IMR-90 (cell line): ENCODE data around the gene ACTBL2. TPM values are rescaled to one million over a fixed set of nuclear protein-coding genes. Genes with fewer than 3 reads are reported as not detected.

Experiments used
- ATAC-seq: fragments of 200-7000 bp; cut with Tn5 transposase; 2 replicates; pipeline ENCODE4 v1.9.1; 2020; ENCODE audit warnings: low read depth, mild to moderate bottlenecking, moderate library complexity
- BruUV-seq: library from RNA; stranded (reverse); fragments of 400-500 nt; replicated peaks from 2 replicates; lab custom pipeline; 2021; lab: Mats Ljungman, UMichigan
- CTCF ChIA-PET: fragments of 300-600 bp; formaldehyde crosslinking; extraction: SDS; loops from one replicate; lab custom pipeline; 2021; ENCODE audit warnings: antibody characterized with exemption; lab: Yijun Ruan, JAX
- POLR2A ChIA-PET: fragments of 300-600 bp; sonication (Branson Sonifier 250); formaldehyde crosslinking; loops from one replicate; lab custom pipeline; 2022; ENCODE audit warnings: antibody characterized with exemption; ENCODE audit not compliant: unreplicated experiment; lab: Charles Lee
- DNase-seq: peaks from one replicate; pipeline ENCODE4 v3.0.0; 2013
- H2AFZ ChIP-seq: replicated peaks from 2 replicates; pipeline ENCODE3; 2013; ENCODE audit warnings: low read length, mild to moderate bottlenecking; ENCODE audit not compliant: poor library complexity
- H2AK5ac ChIP-seq: 2 replicates; pipeline ENCODE4 v1.6.1; 2013; ENCODE audit warnings: low read depth, low read length, inconsistent platforms
- H2AK9ac ChIP-seq: replicated peaks from 2 replicates; pipeline ENCODE3; 2013; ENCODE audit warnings: mild to moderate bottlenecking, low read depth, low read length, moderate library complexity; ENCODE audit not compliant: poor library complexity
- H2BK120ac ChIP-seq: 2 replicates; pipeline ENCODE4 v1.6.1; 2013; ENCODE audit warnings: low read depth, low read length, inconsistent platforms
- H2BK15ac ChIP-seq: 3 replicates; pipeline ENCODE4 v1.6.1; 2013; ENCODE audit warnings: low read depth, low read length, inconsistent platforms
- H2BK20ac ChIP-seq: 2 replicates; pipeline ENCODE4 v1.6.1; 2013; ENCODE audit warnings: low read depth, mild to moderate bottlenecking, inconsistent platforms, low read length, moderate library complexity
- H2BK5ac ChIP-seq: 2 replicates; pipeline ENCODE4 v1.6.1; 2013; ENCODE audit warnings: mild to moderate bottlenecking, low read depth, low read length, inconsistent platforms; ENCODE audit not compliant: poor library complexity, severe bottlenecking
- H3K14ac ChIP-seq: replicated peaks from 2 replicates; pipeline ENCODE4 v1.6.1; 2013; ENCODE audit warnings: low read depth, low read length, inconsistent platforms
- H3K18ac ChIP-seq: 2 replicates; pipeline ENCODE4 v1.6.1; 2013; ENCODE audit warnings: low read depth, low read length, control low read depth
- H3K23ac ChIP-seq: 2 replicates; pipeline ENCODE4 v1.6.1; 2013; ENCODE audit warnings: low read depth, low read length, inconsistent platforms
- H3K27ac ChIP-seq: 2 replicates; pipeline ENCODE4 v1.5.1; 2013; ENCODE audit warnings: mild to moderate bottlenecking, control low read depth, low read length; ENCODE audit not compliant: insufficient read depth
- H3K27me3 ChIP-seq: 2 replicates; pipeline ENCODE4 v1.6.1; 2013; ENCODE audit warnings: low read length; ENCODE audit not compliant: control insufficient read depth, insufficient read depth
- H3K36me3 ChIP-seq: 2 replicates; pipeline ENCODE4 v1.6.1; 2013; ENCODE audit warnings: low read length, mixed read lengths; ENCODE audit not compliant: control insufficient read depth, insufficient read depth
- H3K4ac ChIP-seq: 2 replicates; pipeline ENCODE4 v1.6.1; 2013; ENCODE audit warnings: low read depth, low read length, inconsistent platforms
- H3K4me1 ChIP-seq: 2 replicates; pipeline ENCODE4 v1.6.1; 2013; ENCODE audit warnings: low read length, mixed read lengths; ENCODE audit not compliant: control insufficient read depth, insufficient read depth
- H3K4me2 ChIP-seq: 2 replicates; pipeline ENCODE4 v1.6.1; 2013; ENCODE audit warnings: low read depth, mild to moderate bottlenecking, control low read depth, low read length, moderate library complexity
- H3K4me3 ChIP-seq: 2 replicates; pipeline ENCODE4 v1.5.1; 2013; ENCODE audit warnings: low read depth, mild to moderate bottlenecking, control low read depth, low read length, moderate library complexity; ENCODE audit not compliant: insufficient read depth
- H3K56ac ChIP-seq: 2 replicates; pipeline ENCODE4 v1.6.1; 2013; ENCODE audit warnings: low read length, inconsistent platforms; ENCODE audit not compliant: insufficient read depth; ENCODE audit errors: extremely low read depth
- H3K79me1 ChIP-seq, 2 experiments: 2 replicates each; pipeline ENCODE4 v1.6.1; 2013; ENCODE audit warnings: low read length in 2 of 2, inconsistent platforms in 1 of 2, low read depth in 1 of 2
- H3K9ac ChIP-seq: 2 replicates; pipeline ENCODE4 v1.6.1; 2013; ENCODE audit warnings: low read depth, low read length, control low read depth
- H3K9me1 ChIP-seq: 2 replicates; pipeline ENCODE4 v1.6.1; 2013; ENCODE audit warnings: low read length, inconsistent platforms; ENCODE audit not compliant: insufficient read depth
- H3K9me3 ChIP-seq: 2 replicates; pipeline ENCODE4 v1.6.1; 2013; ENCODE audit warnings: low read length; ENCODE audit not compliant: control insufficient read depth, insufficient read depth
- H4K20me1 ChIP-seq: 2 replicates; pipeline ENCODE4 v1.6.1; 2013; ENCODE audit warnings: low read length, inconsistent platforms; ENCODE audit not compliant: insufficient read depth
- H4K5ac ChIP-seq: 2 replicates; pipeline ENCODE4 v1.6.1; 2013; ENCODE audit warnings: mild to moderate bottlenecking, low read depth, low read length, control low read depth
- H4K8ac ChIP-seq, 2 experiments: 2 replicates each; pipeline ENCODE4 v1.6.1; 2013; ENCODE audit warnings: low read depth in 2 of 2, low read length in 2 of 2, control low read depth in 1 of 2, inconsistent platforms in 1 of 2
- H4K91ac ChIP-seq: 2 replicates; pipeline ENCODE4 v1.6.1; 2013; ENCODE audit warnings: low read depth, low read length, inconsistent platforms; ENCODE audit not compliant: insufficient read depth
- CEBPB ChIP-seq: IDR thresholded peaks from 2 replicates; pipeline ENCODE4 v1.6.1; 2012; ENCODE audit warnings: low read depth, low read length, improper control_type of control experiment
- CHD1 ChIP-seq: IDR thresholded peaks from 2 replicates; pipeline ENCODE4 v1.6.1; 2012; ENCODE audit warnings: low read depth, low read length, improper control_type of control experiment
- CTCF ChIP-seq: conservative IDR thresholded peaks from 2 replicates; pipeline ENCODE4 v1.5.1; 2012; ENCODE audit warnings: mild to moderate bottlenecking, low read depth, low read length, improper control_type of control experiment
- ELK1 ChIP-seq: fragments of 150-350 bp; IDR thresholded peaks from 2 replicates; pipeline ENCODE4 v1.6.1; 2016; ENCODE audit warnings: low read depth, mild to moderate bottlenecking, low read length, moderate library complexity, borderline replicate concordance
- MAFK ChIP-seq: IDR thresholded peaks from 2 replicates; pipeline ENCODE4 v1.6.1; 2012; ENCODE audit warnings: low read depth, low read length, improper control_type of control experiment
- MAZ ChIP-seq: IDR thresholded peaks from 2 replicates; pipeline ENCODE4 v1.6.1; 2012; ENCODE audit warnings: low read depth, mild to moderate bottlenecking, low read length, improper control_type of control experiment, moderate library complexity, borderline replicate concordance
- MXI1 ChIP-seq: IDR thresholded peaks from 2 replicates; pipeline ENCODE4 v1.6.1; 2012; ENCODE audit warnings: low read depth, mild to moderate bottlenecking, low read length, moderate library complexity, borderline replicate concordance
- POLR2A ChIP-seq: IDR thresholded peaks from 2 replicates; pipeline ENCODE4 v1.6.1; 2012; ENCODE audit warnings: mild to moderate bottlenecking, low read depth, low read length
- RAD21 ChIP-seq: IDR thresholded peaks from 2 replicates; pipeline ENCODE4 v1.6.1; 2012; ENCODE audit warnings: low read length, improper control_type of control experiment
- RCOR1 ChIP-seq: IDR thresholded peaks from 2 replicates; pipeline ENCODE4 v1.6.1; 2012; ENCODE audit warnings: mild to moderate bottlenecking, low read length, improper control_type of control experiment; ENCODE audit not compliant: insufficient replicate concordance
- RFX5 ChIP-seq: IDR thresholded peaks from 2 replicates; pipeline ENCODE4 v1.8.0; 2012; ENCODE audit warnings: low read depth, mild to moderate bottlenecking, low read length, moderate library complexity
- SMC3 ChIP-seq: fragments of 150-350 bp; IDR thresholded peaks from 2 replicates; pipeline ENCODE4 v1.6.1; 2016; ENCODE audit warnings: low read depth, mild to moderate bottlenecking, antibody characterized with exemption, low read length, moderate library complexity
- USF2 ChIP-seq: fragments of 150-350 bp; IDR thresholded peaks from 2 replicates; pipeline ENCODE4 v1.6.1; 2017; ENCODE audit warnings: mild to moderate bottlenecking, antibody characterized with exemption, low read length, low read depth
- WGBS, 2 experiments: methylation state at CpG; one replicate each; pipeline versions ENCODE4 v1.1.5 to v1.1.7; 2013; ENCODE audit warnings: missing lambda C conversion rate in 2 of 2; ENCODE audit not compliant: insufficient read length in 1 of 2; ENCODE audit errors: extremely low coverage in 2 of 2; 5-methylcytosine and 5-hydroxymethylcytosine counted together
- dilution Hi-C: fragments of 300-500 bp; cut with HindIII; formaldehyde crosslinking; loops from one replicate; pipeline ENCODE4 v1.14.3; 2018; ENCODE audit warnings: low sequenced_read_pairs; ENCODE audit not compliant: unreplicated experiment
- in situ Hi-C: fragments of 300-500 bp; cut with MboI; formaldehyde crosslinking; loops from 3 replicates; pipeline ENCODE4 v1.14.3; 2019; ENCODE audit warnings: low sequenced_read_pairs, inconsistent platforms, mixed read lengths
- intact Hi-C: fragments of 100-400 bp; cut with micrococcal nuclease; formaldehyde crosslinking; loops from 2 replicates; pipeline ENCODE4 v1.10.0; 2022
- polyA plus RNA-seq, 3 experiments: library from polyadenylated mRNA; depleted of rRNA; stranded (reverse); fragments of >200 nt; gene quantifications; 2 replicates each; pipeline ENCODE4 v1.2.3, GENCODE V29; 2012; ENCODE audit warnings: low replicate concordance in 1 of 3
- total RNA-seq: library from RNA; depleted of rRNA; stranded (reverse); fragments of >200 nt; gene quantifications from 2 replicates; pipeline ENCODE4 v1.2.3, GENCODE V29; 2012

The ACTBL2 gene
- total and polyA plus RNA-seq, 2 of the 4 experiments (the other 2 are of a cell fraction) = 0.29 to 1.6 TPM

GRCh38 chr5:57524348-57525060 lies 41.9 kb upstream of the ACTBL2 start:
- dilution Hi-C loops = no loop called here
- no peak overlapping the region for H3K4me2 ChIP-seq
- H3K36me3 ChIP-seq = no peaks in the 10 kb centered on the region
- no peak overlapping the region for H3K23ac ChIP-seq
- H3K9me3 ChIP-seq = peaks cover 5% of the 10 kb centered on the region
- no peak overlapping the region for H3K27ac ChIP-seq
- no peak overlapping the region; the same call in 1 of the 2 replicates for H4K91ac ChIP-seq
- POLR2A ChIA-PET = no interaction called here
- no peak overlapping the region for H3K14ac ChIP-seq
- no peak overlapping the region for H2AK9ac ChIP-seq
- ATAC-seq (no peak), DNase-seq (no peak)
- intact Hi-C loops = no loop called here
- in situ Hi-C loops = no loop called here
- no peak overlapping the region; the same call in 1 of the 2 replicates for H3K18ac ChIP-seq
- no peak overlapping the region for H2BK20ac ChIP-seq
- H2BK15ac ChIP-seq = no peak overlapping the region
- no CpG with 5 or more reads among the region's 6 CpGs for WGBS, 2 experiments
- no peaks in the 10 kb centered on the region for H4K20me1 ChIP-seq
- H4K8ac ChIP-seq = no peak overlapping the region
- H2BK120ac ChIP-seq = no peak overlapping the region; the same call in 1 of the 2 replicates
- no TSS peak for BruUV-seq
- no peaks in the 10 kb centered on the region for H3K9me1 ChIP-seq
- H3K4ac ChIP-seq = no peak overlapping the region
- H3K56ac ChIP-seq = no peak overlapping the region
- no peak overlapping the region for H2BK5ac ChIP-seq
- CTCF ChIA-PET = interaction anchor here (1.1 kb wide), 1 partner anchor 12 kb away, joined by 3 read pairs; no protein-coding TSS in a partner anchor
- no peak overlapping the region for H2AK5ac ChIP-seq
- H4K5ac ChIP-seq = no peak overlapping the region; the same call in 1 of the 2 replicates
- H2AFZ ChIP-seq = no peak overlapping the region
- H3K4me3 ChIP-seq = no peak overlapping the region
- no peaks in the 10 kb centered on the region for H3K27me3 ChIP-seq
- H3K9ac ChIP-seq = no peak overlapping the region
- H3K79me1 ChIP-seq = no peaks in the 10 kb centered on the region
- peaks cover 4% of the 10 kb centered on the region; the same call in 1 of the 2 replicates for H3K4me1 ChIP-seq
- TF ChIP-seq MAFK (no peak), RFX5 (no peak), POLR2A (no peak), ELK1 (no peak), SMC3 (no peak), USF2 (no peak), RAD21 (no peak), CTCF (no peak), CHD1 (no peak), CEBPB (no peak), MXI1 (no peak), MAZ (no peak), RCOR1 (no peak)
